Measurements from ENCODE around the gene AK9. TPM values are rescaled to one million over a fixed set of nuclear protein-coding genes. Genes with fewer than 3 reads are reported as not detected.

The AK9 gene
- total and polyA plus RNA-seq, 2 of the 4 experiments (the other 2 are of a cell fraction), result 1.7 to 1.8 TPM

DNA sequence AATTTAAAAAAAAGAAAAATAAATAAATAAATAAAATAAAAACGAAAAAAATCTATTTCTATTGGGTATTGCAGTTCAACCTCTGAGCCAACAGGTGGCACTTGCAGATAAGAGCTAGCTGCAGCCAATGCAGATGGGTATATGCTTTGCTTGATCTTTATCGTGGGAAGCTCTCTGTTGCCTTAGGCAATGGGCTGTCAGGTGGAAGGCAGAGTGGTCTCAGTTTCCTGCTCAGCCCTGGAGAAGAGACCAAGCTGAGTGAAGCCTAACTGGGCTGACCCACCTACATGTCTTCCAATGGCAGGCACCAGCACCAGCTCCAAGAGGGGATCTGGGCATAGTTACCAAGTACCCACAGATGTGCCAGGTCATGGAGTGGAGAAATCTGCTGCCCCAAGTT lies 95.0 kb downstream of the AK9 start:
- Histone ChIP-seq H4K8ac (ENCODE audit: low read depth in 2 of 2, low read length in 2 of 2) (no peak overlapping the region), H3K4me3 (ENCODE audit: insufficient read depth, low read depth, low read length) (no peak overlapping the region), H3K56ac (ENCODE audit: extremely low read depth, insufficient read depth, low read length) (no peak overlapping the region), H3K18ac (ENCODE audit: low read depth, low read length) (no peak overlapping the region), H3K79me1 (ENCODE audit: low read depth in 1 of 2, low read length in 2 of 2) (no peaks in the 10 kb centered on the region), H3K4me2 (ENCODE audit: low read depth, low read length) (no peak overlapping the region), H3K14ac (replicated peaks; ENCODE audit: low read depth, low read length) (no peak overlapping the region), H2BK20ac (ENCODE audit: low read depth, low read length) (no peak overlapping the region), H3K9ac (ENCODE audit: low read depth, low read length) (no peak overlapping the region), H4K20me1 (ENCODE audit: insufficient read depth, low read length) (no peaks in the 10 kb centered on the region), H2AFZ (replicated peaks; ENCODE audit: low read length, poor library complexity) (peak overlapping the region; percentile 33), H3K4ac (ENCODE audit: low read depth, low read length) (no peak overlapping the region), H3K9me3 (ENCODE audit: control insufficient read depth, insufficient read depth, low read length) (no peaks in the 10 kb centered on the region), H3K27me3 (ENCODE audit: control insufficient read depth, insufficient read depth, low read length) (no peaks in the 10 kb centered on the region), H3K27ac (ENCODE audit: insufficient read depth, low read length) (no peak overlapping the region), H2BK15ac (ENCODE audit: low read depth, low read length) (no peak overlapping the region), H4K5ac (ENCODE audit: low read depth, low read length) (no peak overlapping the region), H2AK5ac (ENCODE audit: low read depth, low read length) (no peak overlapping the region), H3K4me1 (ENCODE audit: control insufficient read depth, insufficient read depth, low read length) (no peaks in the 10 kb centered on the region), H2AK9ac (replicated peaks; ENCODE audit: low read depth, low read length, poor library complexity) (no peak overlapping the region), H2BK5ac (ENCODE audit: low read depth, low read length, poor library complexity, severe bottlenecking) (no peak overlapping the region), H3K36me3 (ENCODE audit: control insufficient read depth, insufficient read depth, low read length) (no peaks in the 10 kb centered on the region), H3K23ac (ENCODE audit: low read depth, low read length) (no peak overlapping the region), H4K91ac (ENCODE audit: insufficient read depth, low read depth, low read length) (no peak overlapping the region), H3K9me1 (ENCODE audit: insufficient read depth, low read length) (no peaks in the 10 kb centered on the region), H2BK120ac (ENCODE audit: low read depth, low read length) (no peak overlapping the region)
- DNase-seq, result peak; percentile 57
- 50% methylated on average over 1 of the region's 2 CpGs; no CpG with 5 or more reads in 1 of the 2 experiments for WGBS, 2 experiments (ENCODE audit: extremely low coverage in 2 of 2, insufficient read length in 1 of 2)
- in situ Hi-C loops (cut with MboI; ENCODE audit: low sequenced_read_pairs) (no loop called here), dilution Hi-C loops (cut with HindIII; ENCODE audit: low sequenced_read_pairs, unreplicated experiment) (no loop called here), intact Hi-C loops (cut with micrococcal nuclease) (loop anchor here (1.0 to 2.0 kb wide), 2 partner anchors 95 to 443 kb away; partner anchors contain the start of genes AK9 and FIG4)
- ATAC-seq (ENCODE audit: low read depth), result peak; percentile 79
- BruUV-seq (replicated peaks), result no TSS peak
- POLR2A ChIA-PET (ENCODE audit: unreplicated experiment), result no interaction called here
- no peak for TF ChIP-seq NFE2L2 (IDR thresholded peaks at IDR 0.05; ENCODE audit: low read depth, low read length)
- no peak for TF ChIP-seq RCOR1 (IDR thresholded peaks at IDR 0.05; ENCODE audit: insufficient replicate concordance, low read length)
- TF ChIP-seq RFX5 (IDR thresholded peaks at IDR 0.05; ENCODE audit: low read depth, low read length), result no peak
- TF ChIP-seq CEBPB (IDR thresholded peaks at IDR 0.05; ENCODE audit: low read depth, low read length), result no peak
- TF ChIP-seq CHD1 (IDR thresholded peaks at IDR 0.05; ENCODE audit: low read depth, low read length), result no peak
- peak; percentile 45 for TF ChIP-seq SMC3 (IDR thresholded peaks at IDR 0.05; ENCODE audit: low read depth, low read length)
- TF ChIP-seq MAZ (IDR thresholded peaks at IDR 0.05; ENCODE audit: borderline replicate concordance, low read depth, low read length), result no peak
- TF ChIP-seq POLR2A (IDR thresholded peaks at IDR 0.05; ENCODE audit: low read depth, low read length), result no peak
- no peak for TF ChIP-seq BHLHE40 (IDR thresholded peaks at IDR 0.05; ENCODE audit: low read depth, low read length)
- no peak for TF ChIP-seq MAFK (IDR thresholded peaks at IDR 0.05; ENCODE audit: low read depth, low read length)
- no peak for TF ChIP-seq MXI1 (IDR thresholded peaks at IDR 0.05; ENCODE audit: borderline replicate concordance, low read depth, low read length)
- TF ChIP-seq, protein P1, sequence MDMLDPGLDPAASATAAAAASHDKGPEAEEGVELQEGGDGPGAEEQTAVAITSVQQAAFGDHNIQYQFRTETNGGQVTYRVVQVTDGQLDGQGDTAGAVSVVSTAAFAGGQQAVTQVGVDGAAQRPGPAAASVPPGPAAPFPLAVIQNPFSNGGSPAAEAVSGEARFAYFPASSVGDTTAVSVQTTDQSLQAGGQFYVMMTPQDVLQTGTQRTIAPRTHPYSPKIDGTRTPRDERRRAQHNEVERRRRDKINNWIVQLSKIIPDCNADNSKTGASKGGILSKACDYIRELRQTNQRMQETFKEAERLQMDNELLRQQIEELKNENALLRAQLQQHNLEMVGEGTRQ (IDR thresholded peaks at IDR 0.05; ENCODE audit: low read depth, low read length), result no peak
- TF ChIP-seq RAD21 (IDR thresholded peaks at IDR 0.05; ENCODE audit: low read length), result peak; percentile 59
- TF ChIP-seq, protein P2, sequence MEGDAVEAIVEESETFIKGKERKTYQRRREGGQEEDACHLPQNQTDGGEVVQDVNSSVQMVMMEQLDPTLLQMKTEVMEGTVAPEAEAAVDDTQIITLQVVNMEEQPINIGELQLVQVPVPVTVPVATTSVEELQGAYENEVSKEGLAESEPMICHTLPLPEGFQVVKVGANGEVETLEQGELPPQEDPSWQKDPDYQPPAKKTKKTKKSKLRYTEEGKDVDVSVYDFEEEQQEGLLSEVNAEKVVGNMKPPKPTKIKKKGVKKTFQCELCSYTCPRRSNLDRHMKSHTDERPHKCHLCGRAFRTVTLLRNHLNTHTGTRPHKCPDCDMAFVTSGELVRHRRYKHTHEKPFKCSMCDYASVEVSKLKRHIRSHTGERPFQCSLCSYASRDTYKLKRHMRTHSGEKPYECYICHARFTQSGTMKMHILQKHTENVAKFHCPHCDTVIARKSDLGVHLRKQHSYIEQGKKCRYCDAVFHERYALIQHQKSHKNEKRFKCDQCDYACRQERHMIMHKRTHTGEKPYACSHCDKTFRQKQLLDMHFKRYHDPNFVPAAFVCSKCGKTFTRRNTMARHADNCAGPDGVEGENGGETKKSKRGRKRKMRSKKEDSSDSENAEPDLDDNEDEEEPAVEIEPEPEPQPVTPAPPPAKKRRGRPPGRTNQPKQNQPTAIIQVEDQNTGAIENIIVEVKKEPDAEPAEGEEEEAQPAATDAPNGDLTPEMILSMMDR (conservative IDR thresholded peaks at IDR 0.05; ENCODE audit: low read depth, low read length), result peak; percentile 54
- no peak for TF ChIP-seq FOS (IDR thresholded peaks at IDR 0.05; ENCODE audit: low read depth, low read length)
- TF ChIP-seq, protein P3, sequence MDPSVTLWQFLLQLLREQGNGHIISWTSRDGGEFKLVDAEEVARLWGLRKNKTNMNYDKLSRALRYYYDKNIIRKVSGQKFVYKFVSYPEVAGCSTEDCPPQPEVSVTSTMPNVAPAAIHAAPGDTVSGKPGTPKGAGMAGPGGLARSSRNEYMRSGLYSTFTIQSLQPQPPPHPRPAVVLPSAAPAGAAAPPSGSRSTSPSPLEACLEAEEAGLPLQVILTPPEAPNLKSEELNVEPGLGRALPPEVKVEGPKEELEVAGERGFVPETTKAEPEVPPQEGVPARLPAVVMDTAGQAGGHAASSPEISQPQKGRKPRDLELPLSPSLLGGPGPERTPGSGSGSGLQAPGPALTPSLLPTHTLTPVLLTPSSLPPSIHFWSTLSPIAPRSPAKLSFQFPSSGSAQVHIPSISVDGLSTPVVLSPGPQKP (IDR thresholded peaks at IDR 0.05; ENCODE audit: borderline replicate concordance, low read depth, low read length), result no peak
- CTCF ChIA-PET, result interaction anchor here (1.0 kb wide), 1 partner anchor 24 kb away, joined by 3 read pairs; no protein-coding TSS in a partner anchor
